Neural cell (in vitro differentiated cells): ENCODE measurements around the gene ARHGAP5.

ENCODE experiments used
- CTCF ChIP-seq: fragments of 450-650 bp; IDR thresholded peaks from 2 replicates; pipeline ENCODE4 v1.5.1; 2014; ENCODE audit warnings: antibody characterized with exemption, mild to moderate bottlenecking, moderate library complexity; ENCODE audit not compliant: poor library complexity, severe bottlenecking
- EP300 ChIP-seq: fragments of 450-650 bp; conservative IDR thresholded peaks from 2 replicates; pipeline ENCODE4 v1.6.1; 2014; ENCODE audit warnings: antibody characterized with exemption, mild to moderate bottlenecking, moderate library complexity; ENCODE audit not compliant: poor library complexity, severe bottlenecking

- TF ChIP-seq EP300 (no peak), CTCF (no peak)
Observed at GRCh38 chr14:32054536-32054935, 22.6 kb upstream of the ARHGAP5 start.
